ENCODE results near the gene SLFN13. TPM values are rescaled to one million over a fixed set of nuclear protein-coding genes. Genes with fewer than 3 reads are reported as not detected.
"Not testable (repeated sequence)": the region's sequence is repeated elsewhere in the genome, so short reads cannot be mapped to it uniquely, and the experiment has no call there.

SLFN13 gene
- total RNA-seq, 2 donors from 2014 or later = 10.7 to 28.9 TPM

- DNase-seq (ENCODE audit: low spot score) = no peak
- no peak for ATAC-seq (ENCODE audit: insufficient number of reproducible peaks, low FRiP score, low read depth)
- Histone ChIP-seq H3K4me3 (no peak overlapping the region), H3K36me3 (peaks cover 25% of the 10 kb centered on the region), H3K9me3 (peaks cover 10% of the 10 kb centered on the region), H3K4me1 (ENCODE audit: control insufficient read depth in 1 of 2, low read depth in 2 of 2) (no peaks in the 10 kb centered on the region), H3K27me3 (replicated peaks; ENCODE audit: insufficient read depth) (no peaks in the 10 kb centered on the region), H3K27ac (no peak overlapping the region)
- TF ChIP-seq, protein P1, sequence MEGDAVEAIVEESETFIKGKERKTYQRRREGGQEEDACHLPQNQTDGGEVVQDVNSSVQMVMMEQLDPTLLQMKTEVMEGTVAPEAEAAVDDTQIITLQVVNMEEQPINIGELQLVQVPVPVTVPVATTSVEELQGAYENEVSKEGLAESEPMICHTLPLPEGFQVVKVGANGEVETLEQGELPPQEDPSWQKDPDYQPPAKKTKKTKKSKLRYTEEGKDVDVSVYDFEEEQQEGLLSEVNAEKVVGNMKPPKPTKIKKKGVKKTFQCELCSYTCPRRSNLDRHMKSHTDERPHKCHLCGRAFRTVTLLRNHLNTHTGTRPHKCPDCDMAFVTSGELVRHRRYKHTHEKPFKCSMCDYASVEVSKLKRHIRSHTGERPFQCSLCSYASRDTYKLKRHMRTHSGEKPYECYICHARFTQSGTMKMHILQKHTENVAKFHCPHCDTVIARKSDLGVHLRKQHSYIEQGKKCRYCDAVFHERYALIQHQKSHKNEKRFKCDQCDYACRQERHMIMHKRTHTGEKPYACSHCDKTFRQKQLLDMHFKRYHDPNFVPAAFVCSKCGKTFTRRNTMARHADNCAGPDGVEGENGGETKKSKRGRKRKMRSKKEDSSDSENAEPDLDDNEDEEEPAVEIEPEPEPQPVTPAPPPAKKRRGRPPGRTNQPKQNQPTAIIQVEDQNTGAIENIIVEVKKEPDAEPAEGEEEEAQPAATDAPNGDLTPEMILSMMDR (IDR thresholded peaks at IDR 0.05) = no peak
Measured at GRCh38 chr17:35414247-35414646, 34.3 kb downstream of the SLFN13 start.

DNA sequence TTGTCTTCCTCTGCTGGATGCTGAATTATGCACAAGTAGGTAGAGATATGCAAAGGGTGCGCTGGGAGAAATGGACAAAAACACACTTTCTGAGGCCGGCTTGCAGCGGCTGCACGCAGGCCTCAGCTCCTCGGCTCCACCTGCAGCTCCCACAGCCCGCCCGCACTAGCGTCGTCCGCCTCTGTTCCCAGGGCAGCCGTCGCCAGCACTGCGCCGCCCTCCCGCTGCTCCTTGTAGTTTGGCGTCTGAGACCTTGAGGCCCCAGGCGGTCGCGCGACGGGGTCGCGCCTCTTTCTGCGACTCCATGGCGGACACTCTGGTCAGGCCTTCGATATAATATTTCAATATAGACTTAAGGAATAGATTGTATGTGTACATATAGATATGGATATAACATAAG is 41.0 kb downstream of the SLFN13 start:
- H3K4me1 ChIP-seq (ENCODE audit: control insufficient read depth in 1 of 2, low read depth in 2 of 2) = no peaks in the 10 kb centered on the region
- H3K4me3 ChIP-seq = no peak overlapping the region
- H3K27ac ChIP-seq = no peak overlapping the region
- DNase-seq (ENCODE audit: low spot score) (no peak), ATAC-seq (ENCODE audit: insufficient number of reproducible peaks, low FRiP score, low read depth) (no peak)
- no peaks in the 10 kb centered on the region for H3K27me3 ChIP-seq (replicated peaks; ENCODE audit: insufficient read depth)
- H3K9me3 ChIP-seq = no peaks in the 10 kb centered on the region
- TF ChIP-seq, protein P1 (IDR thresholded peaks at IDR 0.05) = no peak
- H3K36me3 ChIP-seq = peaks cover 24% of the 10 kb centered on the region

DNA sequence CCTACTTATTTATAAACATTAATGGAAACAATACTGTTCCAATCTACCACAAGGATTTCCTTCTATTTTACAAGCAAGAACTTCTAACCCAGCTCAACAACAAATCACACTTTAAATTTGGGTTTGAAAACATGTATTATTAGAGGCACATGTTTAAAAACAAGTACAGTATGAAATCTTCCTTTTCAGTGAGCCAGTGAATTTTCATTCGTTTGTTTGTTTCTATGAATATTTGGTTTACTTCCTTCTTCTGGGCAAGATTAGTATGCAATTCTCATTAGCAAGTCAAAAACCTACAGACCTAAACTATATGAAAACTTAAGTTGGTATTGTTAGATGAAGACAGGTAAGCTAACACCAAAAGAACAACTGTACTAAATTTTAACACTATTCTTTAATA is 42.0 kb downstream of the SLFN13 start:
- no peaks in the 10 kb centered on the region for H3K27me3 ChIP-seq (replicated peaks; ENCODE audit: insufficient read depth)
- peaks cover 23% of the 10 kb centered on the region for H3K36me3 ChIP-seq
- ATAC-seq (ENCODE audit: insufficient number of reproducible peaks, low FRiP score, low read depth) = no peak
- H3K9me3 ChIP-seq = no peaks in the 10 kb centered on the region
- no peak for DNase-seq (ENCODE audit: low spot score)
- H3K27ac ChIP-seq = no peak overlapping the region
- TF ChIP-seq, protein P1 (IDR thresholded peaks at IDR 0.05) = no peak
- H3K4me1 ChIP-seq (ENCODE audit: control insufficient read depth in 1 of 2, low read depth in 2 of 2) = no peaks in the 10 kb centered on the region
- no peak overlapping the region for H3K4me3 ChIP-seq

- Histone ChIP-seq H3K4me3 (no peak overlapping the region), H3K36me3 (peaks cover 7% of the 10 kb centered on the region), H3K27ac (no peak overlapping the region), H3K9me3 (no peaks in the 10 kb centered on the region), H3K4me1 (ENCODE audit: control insufficient read depth in 1 of 2, low read depth in 2 of 2) (no peaks in the 10 kb centered on the region), H3K27me3 (replicated peaks; ENCODE audit: insufficient read depth) (no peaks in the 10 kb centered on the region)
- TF ChIP-seq, protein P1 (IDR thresholded peaks at IDR 0.05) = no peak
- ATAC-seq (ENCODE audit: insufficient number of reproducible peaks, low FRiP score, low read depth) = no peak
- no peak for DNase-seq (ENCODE audit: low spot score)
Measured at GRCh38 chr17:35404360-35404759, 44.2 kb downstream of the SLFN13 start.

DNA sequence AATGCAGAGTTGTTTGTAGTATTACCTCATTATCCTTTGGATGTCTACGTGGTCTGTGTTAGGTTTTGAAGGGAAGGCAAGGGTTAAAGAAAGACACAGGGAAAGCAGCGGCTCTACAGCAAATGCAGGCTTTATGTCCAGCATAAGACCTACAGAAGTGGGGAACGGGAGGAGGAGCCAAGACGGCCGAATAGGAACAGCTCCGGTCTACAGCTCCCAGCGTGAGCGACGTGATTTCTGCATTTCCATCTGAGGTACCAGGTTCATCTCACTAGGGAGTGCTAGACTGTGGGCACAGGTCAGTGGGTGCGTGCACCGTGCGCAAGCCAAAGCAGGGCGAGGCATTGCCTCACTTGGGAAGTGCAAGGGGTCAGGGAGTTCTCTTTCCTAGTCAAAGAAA is 54.8 kb downstream of the SLFN13 start:
- not testable (repeated sequence) for H3K9me3 ChIP-seq; H3K4me3 ChIP-seq; DNase-seq (ENCODE audit: low spot score); H3K4me1 ChIP-seq (ENCODE audit: control insufficient read depth in 1 of 2, low read depth in 2 of 2); H3K27ac ChIP-seq; H3K36me3 ChIP-seq; H3K27me3 ChIP-seq (replicated peaks; ENCODE audit: insufficient read depth); ATAC-seq (ENCODE audit: insufficient number of reproducible peaks, low FRiP score, low read depth)

DNA sequence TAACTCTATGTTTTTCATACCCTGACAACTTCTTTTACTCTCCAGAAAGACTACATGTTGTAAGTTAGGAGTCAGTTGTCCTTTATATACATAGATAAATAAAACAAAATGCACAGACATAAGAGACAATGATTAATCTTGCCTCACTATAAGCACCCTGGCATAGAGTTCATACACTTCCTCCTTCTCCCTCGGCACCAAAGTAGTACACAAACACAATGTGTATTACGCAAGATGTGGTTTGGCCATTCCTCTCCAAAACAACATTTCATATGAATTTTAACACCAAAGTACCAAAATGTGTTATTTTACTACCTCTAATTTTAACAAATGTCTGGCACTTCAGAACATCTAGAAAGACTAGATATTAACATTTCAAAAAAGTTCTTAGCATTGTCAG is 57.9 kb downstream of the SLFN13 start:
- TF ChIP-seq, protein P1 (IDR thresholded peaks at IDR 0.05) = no peak
- Histone ChIP-seq H3K27me3 (replicated peaks; ENCODE audit: insufficient read depth) (no peaks in the 10 kb centered on the region), H3K4me1 (ENCODE audit: control insufficient read depth in 1 of 2, low read depth in 2 of 2) (no peaks in the 10 kb centered on the region), H3K9me3 (peaks cover 4% of the 10 kb centered on the region), H3K4me3 (no peak overlapping the region), H3K36me3 (no peaks in the 10 kb centered on the region), H3K27ac (no peak overlapping the region)
- DNase-seq (ENCODE audit: low spot score) (no peak), ATAC-seq (ENCODE audit: insufficient number of reproducible peaks, low FRiP score, low read depth) (no peak)
